GM23338 (cell line): ENCODE measurements around the gene KRT78. TPM values are rescaled to one million over a fixed set of nuclear protein-coding genes. Genes with fewer than 3 reads are reported as not detected.

Experiments used
- ATAC-seq: fragments of 200-7000 bp; cut with Tn5 transposase; 3 replicates; pipeline ENCODE4 v1.9.1; 2020
- DNase-seq: peaks from one replicate; pipeline ENCODE4 v3.0.0-alpha.2; 2015; ENCODE audit warnings: low spot score
- H2AFZ ChIP-seq: fragments of 200-600 bp; sonication (generic); 2 replicates; pipeline ENCODE4 v1.8.0; 2016; ENCODE audit warnings: antibody characterized with exemption, mild to moderate bottlenecking, moderate library complexity
- H3F3A ChIP-seq: fragments of 200-600 bp; sonication (generic); replicated peaks from 2 replicates; pipeline ENCODE4 v1.8.0; 2017; ENCODE audit warnings: antibody characterized with exemption, mixed run types, low read depth
- H3K27ac ChIP-seq: fragments of 200-600 bp; sonication (generic); 2 replicates; pipeline ENCODE4 v1.6.1; 2016; ENCODE audit warnings: low read depth
- H3K27me3 ChIP-seq: fragments of 200-600 bp; sonication (generic); 2 replicates; pipeline ENCODE4 v1.8.0; 2016; ENCODE audit warnings: mild to moderate bottlenecking, mixed run types, moderate library complexity; ENCODE audit not compliant: insufficient read depth
- H3K36me3 ChIP-seq: fragments of 200-600 bp; sonication (generic); 2 replicates; pipeline ENCODE4 v1.8.0; 2016; ENCODE audit warnings: mild to moderate bottlenecking; ENCODE audit not compliant: insufficient read depth
- H3K4me1 ChIP-seq: fragments of 200-600 bp; sonication (generic); 2 replicates; pipeline ENCODE4 v1.8.0; 2016; ENCODE audit warnings: mild to moderate bottlenecking, moderate library complexity; ENCODE audit not compliant: insufficient read depth
- H3K4me2 ChIP-seq: fragments of 200-600 bp; sonication (generic); 2 replicates; pipeline ENCODE4 v1.7.1; 2017; ENCODE audit warnings: mixed run types
- H3K4me3 ChIP-seq: fragments of 200-600 bp; sonication (generic); 2 replicates; pipeline ENCODE4 v1.6.1; 2016; ENCODE audit warnings: mixed run types
- H3K79me2 ChIP-seq: fragments of 200-600 bp; sonication (generic); replicated peaks from 2 replicates; pipeline ENCODE4 v1.8.0; 2017; ENCODE audit warnings: mild to moderate bottlenecking; ENCODE audit not compliant: insufficient read depth
- H3K9me2 ChIP-seq: fragments of 200-600 bp; sonication (generic); 2 replicates; pipeline ENCODE4 v1.8.0; 2017; ENCODE audit not compliant: insufficient read depth
- H4K20me1 ChIP-seq: fragments of 200-600 bp; sonication (generic); replicated peaks from 2 replicates; pipeline ENCODE4 v1.8.0; 2017; ENCODE audit warnings: mild to moderate bottlenecking; ENCODE audit not compliant: insufficient read depth
- H3K27ac Mint-ChIP-seq: 2 replicates; pipeline ENCODE4 v1.8.0; 2020; ENCODE audit warnings: inconsistent platforms, mild to moderate bottlenecking, moderate library complexity, mixed read lengths
- H3K27me3 Mint-ChIP-seq: 3 replicates; pipeline ENCODE4 v1.8.0; 2022; ENCODE audit warnings: low read depth, mild to moderate bottlenecking, moderate library complexity, mixed read lengths, inconsistent platforms; ENCODE audit not compliant: insufficient read depth, poor library complexity
- H3K36me3 Mint-ChIP-seq: 3 replicates; pipeline ENCODE4 v1.8.0; 2021; ENCODE audit warnings: low read depth, mild to moderate bottlenecking, inconsistent platforms, moderate library complexity, mixed read lengths
- H3K4me1 Mint-ChIP-seq: 3 replicates; pipeline ENCODE4 v1.8.0; 2020; ENCODE audit warnings: mild to moderate bottlenecking, inconsistent platforms, mixed read lengths
- H3K4me3 Mint-ChIP-seq: 3 replicates; pipeline ENCODE4 v1.8.0; 2021; ENCODE audit warnings: moderate library complexity, mild to moderate bottlenecking, inconsistent platforms, mixed read lengths
- H3K9me3 Mint-ChIP-seq: 3 replicates; pipeline ENCODE4 v1.8.0; 2020; ENCODE audit warnings: moderate library complexity, mild to moderate bottlenecking, inconsistent platforms, mixed read lengths
- CREB1 ChIP-seq: fragments of 250-450 bp; sonication (Bioruptor Pico); IDR thresholded peaks from 2 replicates; pipeline ENCODE4 v1.5.0; 2020; ENCODE audit warnings: low read depth, mild to moderate bottlenecking, moderate library complexity
- CTCF ChIP-seq, 2 experiments: fragments of 200-600 bp in 1 of 2; sonication (generic) in 1 of 2; conservative IDR thresholded peaks; 2 replicates each; pipeline versions ENCODE4 v1.5.1 to v1.6.1; 2016 to 2017; ENCODE audit warnings: antibody characterized with exemption in 2 of 2, low read depth in 2 of 2, mild to moderate bottlenecking in 2 of 2, moderate library complexity in 1 of 2
- EZH2 ChIP-seq: fragments of 200-600 bp; sonication (generic); IDR thresholded peaks from one replicate; pipeline ENCODE4 v1.8.0; 2017; ENCODE audit warnings: antibody characterized with exemption, mild to moderate bottlenecking, low read depth; ENCODE audit not compliant: unreplicated experiment
- EZH2phosphoT487 ChIP-seq: fragments of 200-600 bp; sonication (generic); IDR thresholded peaks from one replicate; pipeline ENCODE4 v1.8.1; 2018; ENCODE audit warnings: antibody characterized with exemption; ENCODE audit not compliant: unreplicated experiment
- JUNB ChIP-seq: IDR thresholded peaks from one replicate; pipeline ENCODE4 v1.6.1; 2016; ENCODE audit warnings: antibody characterized with exemption; ENCODE audit not compliant: unreplicated experiment
- NANOG ChIP-seq: IDR thresholded peaks from 2 replicates; pipeline ENCODE4 v1.6.1; 2016; ENCODE audit warnings: antibody characterized with exemption, borderline replicate concordance
- POLR2AphosphoS5 ChIP-seq: IDR thresholded peaks from 2 replicates; pipeline ENCODE4 v1.6.1; 2016; ENCODE audit warnings: antibody characterized with exemption, low read depth
- REST ChIP-seq: IDR thresholded peaks from one replicate; pipeline ENCODE4 v1.6.1; 2018; ENCODE audit warnings: antibody characterized with exemption; ENCODE audit not compliant: unreplicated experiment
- STAT1 ChIP-seq: IDR thresholded peaks from one replicate; pipeline ENCODE4 v1.6.1; 2016; ENCODE audit warnings: antibody characterized with exemption; ENCODE audit not compliant: unreplicated experiment
- ZNF114 ChIP-seq: fragments of 250-450 bp; sonication (Bioruptor Pico); IDR thresholded peaks from 2 replicates; pipeline ENCODE4 v1.5.0; 2020; ENCODE audit warnings: mild to moderate bottlenecking, moderate library complexity
- ZNF331 ChIP-seq: fragments of 250-450 bp; sonication (Bioruptor Pico); IDR thresholded peaks from 2 replicates; pipeline ENCODE4 v1.5.0; 2020; ENCODE audit warnings: low read depth, mild to moderate bottlenecking, moderate library complexity
- polyA plus RNA-seq: library from polyadenylated mRNA; unstranded; fragments of >200 nt; fragmentation: Nextera tagmentation; extraction: Ambion mirVana; gene quantifications from 2 replicates; pipeline ENCODE4 v1.2.1, GENCODE V29; 2016
- total RNA-seq: library from RNA; depleted of rRNA; stranded (reverse); fragments of >200 nt; shearing (Covaris generic); gene quantifications from 2 replicates; pipeline ENCODE4 v1.2.3, GENCODE V29; 2014
- TF ChIP-seq, protein P1 (sequence below): IDR thresholded peaks from 2 replicates; pipeline ENCODE4 v1.6.1; 2016; ENCODE audit warnings: antibody characterized with exemption
- TF ChIP-seq, protein P2 (sequence below): fragments of 250-450 bp; sonication (Bioruptor Pico); IDR thresholded peaks from 2 replicates; pipeline ENCODE4 v1.5.0; 2020; ENCODE audit warnings: mild to moderate bottlenecking, moderate library complexity

Gene KRT78
- total and polyA plus RNA-seq, 2 experiments from 2014 or later, result not detected

DNA sequence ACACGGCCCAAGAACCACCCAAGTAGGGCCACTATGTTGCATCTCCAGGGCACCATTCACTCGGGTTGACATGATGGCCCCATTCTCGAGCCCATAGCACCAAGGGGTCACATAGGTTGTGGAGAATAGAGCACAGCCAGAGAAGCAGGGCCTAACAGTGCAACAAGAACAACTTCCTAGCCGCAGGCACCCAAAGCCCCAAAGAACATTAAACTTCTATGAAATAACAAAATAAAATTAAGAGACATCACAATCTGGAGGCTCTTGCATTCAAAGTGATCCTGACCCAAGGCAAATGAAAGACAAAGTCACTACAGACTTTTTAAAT lies 36.8 kb downstream of the KRT78 start:
- Mint-ChIP-seq H3K9me3 (no peaks in the 10 kb centered on the region), H3K27me3 (peaks cover 7% of the 10 kb centered on the region), H3K4me1 (no peaks in the 10 kb centered on the region), H3K4me3 (no peak overlapping the region), H3K36me3 (no peaks in the 10 kb centered on the region), H3K27ac (no peak overlapping the region)
- Histone ChIP-seq H3K9me2 (peaks cover 10% of the 10 kb centered on the region; the same call in 1 of the 2 replicates), H3K4me2 (no peak overlapping the region), H2AFZ (no peak overlapping the region), H3K36me3 (no peaks in the 10 kb centered on the region), H3F3A (no peaks in the 10 kb centered on the region), H3K4me3 (no peak overlapping the region), H3K4me1 (no peaks in the 10 kb centered on the region), H3K27ac (no peak overlapping the region), H3K27me3 (no peaks in the 10 kb centered on the region), H4K20me1 (no peaks in the 10 kb centered on the region), H3K79me2 (no peaks in the 10 kb centered on the region)
- DNase-seq, result no peak
- ATAC-seq, result no peak
- TF ChIP-seq JUNB, result no peak
- no peak for TF ChIP-seq STAT1
- TF ChIP-seq REST, result no peak
- no peak for TF ChIP-seq POLR2AphosphoS5
- no peak for TF ChIP-seq CTCF (conservative IDR thresholded peaks at IDR 0.05; ENCODE audit: low read depth in 2 of 2)
- no peak for TF ChIP-seq CREB1
- no peak for TF ChIP-seq ZNF331 (CRISPR knock-in tag)
- TF ChIP-seq ZNF114 (CRISPR knock-in tag), result no peak
- no peak for TF ChIP-seq EZH2phosphoT487
- TF ChIP-seq, protein P1, sequence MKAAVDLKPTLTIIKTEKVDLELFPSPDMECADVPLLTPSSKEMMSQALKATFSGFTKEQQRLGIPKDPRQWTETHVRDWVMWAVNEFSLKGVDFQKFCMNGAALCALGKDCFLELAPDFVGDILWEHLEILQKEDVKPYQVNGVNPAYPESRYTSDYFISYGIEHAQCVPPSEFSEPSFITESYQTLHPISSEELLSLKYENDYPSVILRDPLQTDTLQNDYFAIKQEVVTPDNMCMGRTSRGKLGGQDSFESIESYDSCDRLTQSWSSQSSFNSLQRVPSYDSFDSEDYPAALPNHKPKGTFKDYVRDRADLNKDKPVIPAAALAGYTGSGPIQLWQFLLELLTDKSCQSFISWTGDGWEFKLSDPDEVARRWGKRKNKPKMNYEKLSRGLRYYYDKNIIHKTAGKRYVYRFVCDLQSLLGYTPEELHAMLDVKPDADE, result no peak
- TF ChIP-seq, protein P2, sequence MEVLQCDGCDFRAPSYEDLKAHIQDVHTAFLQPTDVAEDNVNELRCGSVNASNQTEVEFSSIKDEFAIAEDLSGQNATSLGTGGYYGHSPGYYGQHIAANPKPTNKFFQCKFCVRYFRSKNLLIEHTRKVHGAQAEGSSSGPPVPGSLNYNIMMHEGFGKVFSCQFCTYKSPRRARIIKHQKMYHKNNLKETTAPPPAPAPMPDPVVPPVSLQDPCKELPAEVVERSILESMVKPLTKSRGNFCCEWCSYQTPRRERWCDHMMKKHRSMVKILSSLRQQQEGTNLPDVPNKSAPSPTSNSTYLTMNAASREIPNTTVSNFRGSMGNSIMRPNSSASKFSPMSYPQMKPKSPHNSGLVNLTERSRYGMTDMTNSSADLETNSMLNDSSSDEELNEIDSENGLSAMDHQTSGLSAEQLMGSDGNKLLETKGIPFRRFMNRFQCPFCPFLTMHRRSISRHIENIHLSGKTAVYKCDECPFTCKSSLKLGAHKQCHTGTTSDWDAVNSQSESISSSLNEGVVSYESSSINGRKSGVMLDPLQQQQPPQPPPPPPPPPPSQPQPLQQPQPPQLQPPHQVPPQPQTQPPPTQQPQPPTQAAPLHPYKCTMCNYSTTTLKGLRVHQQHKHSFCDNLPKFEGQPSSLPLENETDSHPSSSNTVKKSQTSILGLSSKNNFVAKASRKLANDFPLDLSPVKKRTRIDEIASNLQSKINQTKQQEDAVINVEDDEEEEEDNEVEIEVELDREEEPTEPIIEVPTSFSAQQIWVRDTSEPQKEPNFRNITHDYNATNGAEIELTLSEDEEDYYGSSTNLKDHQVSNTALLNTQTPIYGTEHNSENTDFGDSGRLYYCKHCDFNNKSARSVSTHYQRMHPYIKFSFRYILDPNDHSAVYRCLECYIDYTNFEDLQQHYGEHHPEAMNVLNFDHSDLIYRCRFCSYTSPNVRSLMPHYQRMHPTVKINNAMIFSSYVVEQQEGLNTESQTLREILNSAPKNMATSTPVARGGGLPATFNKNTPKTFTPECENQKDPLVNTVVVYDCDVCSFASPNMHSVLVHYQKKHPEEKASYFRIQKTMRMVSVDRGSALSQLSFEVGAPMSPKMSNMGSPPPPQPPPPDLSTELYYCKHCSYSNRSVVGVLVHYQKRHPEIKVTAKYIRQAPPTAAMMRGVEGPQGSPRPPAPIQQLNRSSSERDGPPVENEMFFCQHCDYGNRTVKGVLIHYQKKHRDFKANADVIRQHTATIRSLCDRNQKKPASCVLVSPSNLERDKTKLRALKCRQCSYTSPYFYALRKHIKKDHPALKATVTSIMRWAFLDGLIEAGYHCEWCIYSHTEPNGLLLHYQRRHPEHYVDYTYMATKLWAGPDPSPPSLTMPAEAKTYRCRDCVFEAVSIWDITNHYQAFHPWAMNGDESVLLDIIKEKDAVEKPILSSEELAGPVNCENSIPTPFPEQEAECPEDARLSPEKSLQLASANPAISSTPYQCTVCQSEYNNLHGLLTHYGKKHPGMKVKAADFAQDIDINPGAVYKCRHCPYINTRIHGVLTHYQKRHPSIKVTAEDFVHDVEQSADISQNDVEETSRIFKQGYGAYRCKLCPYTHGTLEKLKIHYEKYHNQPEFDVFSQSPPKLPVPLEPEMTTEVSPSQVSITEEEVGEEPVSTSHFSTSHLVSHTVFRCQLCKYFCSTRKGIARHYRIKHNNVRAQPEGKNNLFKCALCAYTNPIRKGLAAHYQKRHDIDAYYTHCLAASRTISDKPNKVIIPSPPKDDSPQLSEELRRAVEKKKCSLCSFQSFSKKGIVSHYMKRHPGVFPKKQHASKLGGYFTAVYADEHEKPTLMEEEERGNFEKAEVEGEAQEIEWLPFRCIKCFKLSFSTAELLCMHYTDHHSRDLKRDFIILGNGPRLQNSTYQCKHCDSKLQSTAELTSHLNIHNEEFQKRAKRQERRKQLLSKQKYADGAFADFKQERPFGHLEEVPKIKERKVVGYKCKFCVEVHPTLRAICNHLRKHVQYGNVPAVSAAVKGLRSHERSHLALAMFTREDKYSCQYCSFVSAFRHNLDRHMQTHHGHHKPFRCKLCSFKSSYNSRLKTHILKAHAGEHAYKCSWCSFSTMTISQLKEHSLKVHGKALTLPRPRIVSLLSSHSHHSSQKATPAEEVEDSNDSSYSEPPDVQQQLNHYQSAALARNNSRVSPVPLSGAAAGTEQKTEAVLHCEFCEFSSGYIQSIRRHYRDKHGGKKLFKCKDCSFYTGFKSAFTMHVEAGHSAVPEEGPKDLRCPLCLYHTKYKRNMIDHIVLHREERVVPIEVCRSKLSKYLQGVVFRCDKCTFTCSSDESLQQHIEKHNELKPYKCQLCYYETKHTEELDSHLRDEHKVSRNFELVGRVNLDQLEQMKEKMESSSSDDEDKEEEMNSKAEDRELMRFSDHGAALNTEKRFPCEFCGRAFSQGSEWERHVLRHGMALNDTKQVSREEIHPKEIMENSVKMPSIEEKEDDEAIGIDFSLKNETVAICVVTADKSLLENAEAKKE, result no peak
- TF ChIP-seq EZH2, result no peak
- TF ChIP-seq NANOG, result no peak
